HCT116 (cell line): Measurements from ENCODE around the gene MEF2B. TPM values are rescaled to one million over a fixed set of nuclear protein-coding genes. Genes with fewer than 3 reads are reported as not detected.

Source experiments
- ATAC-seq: fragments of 200-7000 bp; cut with Tn5 transposase; 2 replicates; pipeline ENCODE4 v1.9.1; 2020; ENCODE audit warnings: mild to moderate bottlenecking, moderate library complexity
- BruUV-seq: library from RNA; stranded (reverse); fragments of 400-500 nt; replicated peaks from 2 replicates; lab custom pipeline; 2021; lab: Mats Ljungman, UMichigan
- CTCF ChIA-PET: fragments of 300-600 bp; sonication (Branson Sonifier 250); formaldehyde crosslinking; loops from one replicate; lab custom pipeline; 2021; ENCODE audit warnings: antibody characterized with exemption; lab: Charles Lee
- POLR2A ChIA-PET: fragments of 300-600, 350-600 bp; sonication (Branson Sonifier 250); formaldehyde crosslinking; loops from one replicate; lab custom pipeline; 2021; ENCODE audit warnings: antibody characterized with exemption; lab: Charles Lee
- RAD21 ChIA-PET, 2 experiments: fragments of 300-600 bp; sonication (Branson Sonifier 250); formaldehyde crosslinking; loops; one replicate each; lab custom pipeline; 2023; ENCODE audit warnings: low total read pairs in 2 of 2; ENCODE audit not compliant: uncharacterized antibody in 2 of 2, unreplicated experiment in 2 of 2, low non-redundant PET in 1 of 2; lab: Charles Lee
- DNase-seq: peaks from one replicate; pipeline ENCODE4 v3.0.0-alpha.2; 2010; ENCODE audit warnings: low read depth, low spot score
- H2AFZ ChIP-seq: fragments of 200-600 bp; shearing (Covaris generic), sonication (generic); 2 replicates; pipeline ENCODE4 v1.6.1; 2017; ENCODE audit warnings: low read depth, mixed run types, mixed read lengths, antibody characterized with exemption, low read length; ENCODE audit not compliant: poor library complexity, severe bottlenecking
- H3K27ac ChIP-seq: 2 replicates; pipeline ENCODE4 v1.5.1; 2012; ENCODE audit warnings: low read depth, low read length
- H3K27me3 ChIP-seq: fragments of 200-600 bp; sonication (generic); 2 replicates; pipeline ENCODE4 v1.6.1; 2016; ENCODE audit warnings: mixed run types, low read length, mixed read lengths; ENCODE audit not compliant: insufficient read depth
- H3K36me3 ChIP-seq, 2 experiments: fragments of 200-500 bp in 1 of 2; fragments of 200-600 bp in 1 of 2; sonication (Bioruptor generic) in 1 of 2; sonication (generic) in 1 of 2; 2 replicates each; pipeline versions ENCODE4 v1.5.1 to v1.6.1; 2014 to 2016; ENCODE audit warnings: low read length in 2 of 2, inconsistent platforms in 1 of 2, mixed read lengths in 1 of 2, mixed run types in 1 of 2; ENCODE audit not compliant: insufficient read depth in 2 of 2, control insufficient read depth in 1 of 2
- H3K4me1 ChIP-seq, 2 experiments: fragments of 200-600 bp in 1 of 2; sonication (generic) in 1 of 2; 2 replicates each; pipeline versions ENCODE4 v1.5.1 to v1.6.1; 2012 to 2017; ENCODE audit warnings: low read length in 2 of 2, inconsistent platforms in 1 of 2, mild to moderate bottlenecking in 1 of 2, mixed read lengths in 1 of 2, mixed run types in 1 of 2, moderate library complexity in 1 of 2; ENCODE audit not compliant: insufficient read depth in 2 of 2, control insufficient read depth in 1 of 2
- H3K4me2 ChIP-seq: fragments of 200-600 bp; sonication (generic); 2 replicates; pipeline ENCODE4 v1.6.1; 2017; ENCODE audit warnings: mixed run types, low read length, mixed read lengths
- H3K4me3 ChIP-seq, 2 experiments: fragments of 200-600 bp in 1 of 2; sonication (generic) in 1 of 2; replicated peaks in 1 of 2; 2 replicates each; pipeline ENCODE4 v1.5.1; 2011 to 2016; ENCODE audit warnings: low read length in 2 of 2, control low read depth in 1 of 2, low read depth in 1 of 2, mild to moderate bottlenecking in 1 of 2, mixed read lengths in 1 of 2, mixed run types in 1 of 2
- H3K79me2 ChIP-seq: fragments of 200-600 bp; sonication (generic); 2 replicates; pipeline ENCODE4 v1.6.1; 2017; ENCODE audit warnings: mild to moderate bottlenecking, mixed run types, low read length, moderate library complexity, mixed read lengths; ENCODE audit not compliant: insufficient read depth
- H3K9ac ChIP-seq: fragments of 200-600 bp; sonication (generic); 2 replicates; pipeline ENCODE4 v1.6.1; 2016; ENCODE audit warnings: low read length, mixed read lengths
- H3K9me2 ChIP-seq: fragments of 200-600 bp; sonication (generic), shearing (Covaris generic); 2 replicates; pipeline ENCODE4 v1.6.1; 2017; ENCODE audit warnings: mixed run types, mild to moderate bottlenecking, moderate library complexity; ENCODE audit not compliant: insufficient read depth
- H3K9me3 ChIP-seq, 2 experiments: fragments of 200-500 bp in 1 of 2; fragments of 200-600 bp in 1 of 2; sonication (Bioruptor generic) in 1 of 2; sonication (generic) in 1 of 2; 2 replicates each; pipeline ENCODE4 v1.6.1; 2014 to 2017; ENCODE audit warnings: low read length in 2 of 2, mixed read lengths in 2 of 2, inconsistent platforms in 1 of 2, low read depth in 1 of 2, mild to moderate bottlenecking in 1 of 2, mixed run types in 1 of 2, moderate library complexity in 1 of 2; ENCODE audit not compliant: control insufficient read depth in 1 of 2, insufficient read depth in 1 of 2
- H4K20me1 ChIP-seq: fragments of 200-600 bp; sonication (generic), shearing (Covaris generic); 2 replicates; pipeline ENCODE4 v1.6.1; 2017; ENCODE audit warnings: mixed run types, mild to moderate bottlenecking, moderate library complexity; ENCODE audit not compliant: insufficient read depth
- CBX3 ChIP-seq: IDR thresholded peaks from 2 replicates; pipeline ENCODE4 v1.6.1; 2012; ENCODE audit warnings: low read depth
- CEBPB ChIP-seq: IDR thresholded peaks from 2 replicates; pipeline ENCODE4 v1.6.1; 2012; ENCODE audit warnings: low read depth
- ELF1 ChIP-seq: IDR thresholded peaks from 2 replicates; pipeline ENCODE4 v1.6.1; 2012; ENCODE audit warnings: low read depth, borderline replicate concordance
- EZH2 ChIP-seq: fragments of 200-600 bp; sonication (generic); IDR thresholded peaks from 2 replicates; pipeline ENCODE4 v1.6.1; 2017; ENCODE audit warnings: antibody characterized with exemption, mixed run types
- EZH2phosphoT487 ChIP-seq: fragments of 200-600 bp; IDR thresholded peaks from 2 replicates; pipeline ENCODE4 v1.6.1; 2018; ENCODE audit warnings: antibody characterized with exemption, borderline replicate concordance
- MAX ChIP-seq: IDR thresholded peaks from 2 replicates; pipeline ENCODE4 v1.6.1; 2012
- POLR2A ChIP-seq: IDR thresholded peaks from 2 replicates; pipeline ENCODE4 v1.7.0; 2011; ENCODE audit warnings: borderline replicate concordance; ENCODE audit not compliant: insufficient read depth, insufficient read length; ENCODE audit errors: extremely low read depth
- POLR2AphosphoS5 ChIP-seq: IDR thresholded peaks from 2 replicates; pipeline ENCODE4 v1.6.1; 2011; ENCODE audit warnings: mild to moderate bottlenecking, low read depth, low read length, moderate library complexity
- RAD21 ChIP-seq: IDR thresholded peaks from 2 replicates; pipeline ENCODE4 v1.6.1; 2012; ENCODE audit warnings: low read depth, mild to moderate bottlenecking
- REST ChIP-seq: IDR thresholded peaks from 2 replicates; pipeline ENCODE4 v1.6.1; 2012; ENCODE audit warnings: low read depth
- SP1 ChIP-seq: IDR thresholded peaks from 2 replicates; pipeline ENCODE4 v1.6.1; 2012; ENCODE audit warnings: low read depth
- SRF ChIP-seq: IDR thresholded peaks from 2 replicates; pipeline ENCODE4 v1.6.1; 2012; ENCODE audit warnings: low read depth
- YY1 ChIP-seq: IDR thresholded peaks from 2 replicates; pipeline ENCODE4 v1.6.1; 2011; ENCODE audit warnings: low read length, low read depth, moderate library complexity, mild to moderate bottlenecking; ENCODE audit not compliant: insufficient replicate concordance; ENCODE audit errors: extremely low read depth
- ZBTB33 ChIP-seq: IDR thresholded peaks from 2 replicates; pipeline ENCODE4 v1.6.1; 2011; ENCODE audit warnings: mild to moderate bottlenecking, low read length, moderate library complexity; ENCODE audit not compliant: insufficient replicate concordance; ENCODE audit errors: extremely low read depth
- intact Hi-C: fragments of 100-400 bp; cut with micrococcal nuclease; formaldehyde crosslinking; loops from 2 replicates; pipeline ENCODE4 v1.10.0; 2022
- total RNA-seq: library from RNA; stranded (reverse); gene quantifications from one replicate; pipeline ENCODE4 v1.2.1, GENCODE V29; 2021; ENCODE audit not compliant: unreplicated experiment

The MEF2B gene
- total RNA-seq, 1 experiment from 2014 or later: 7.9 TPM

- Histone ChIP-seq H3K4me1 (peaks cover 8 to 11% of the 10 kb centered on the region in 2 experiments), H3K4me2 (no peak overlapping the region), H3K9me3 (no peaks in the 10 kb centered on the region), H3K9me2 (no peaks in the 10 kb centered on the region), H4K20me1 (no peaks in the 10 kb centered on the region), H3K27ac (no peak overlapping the region), H2AFZ (no peak overlapping the region), H3K27me3 (no peaks in the 10 kb centered on the region), H3K9ac (no peak overlapping the region), H3K79me2 (peaks cover 23% of the 10 kb centered on the region), H3K36me3 (no peaks in the 10 kb centered on the region; a peak in 3 of 4 replicates), H3K4me3 (no peak overlapping the region)
- TF ChIP-seq POLR2A: no peak
- no peak for TF ChIP-seq EZH2
- no peak for TF ChIP-seq SP1
- no peak for TF ChIP-seq EZH2phosphoT487
- no peak for TF ChIP-seq CBX3
- TF ChIP-seq REST: no peak
- TF ChIP-seq YY1: no peak
- TF ChIP-seq ZBTB33: no peak
- TF ChIP-seq CEBPB: no peak
- TF ChIP-seq MAX: no peak
- no peak for TF ChIP-seq SRF
- TF ChIP-seq RAD21: no peak
- TF ChIP-seq POLR2AphosphoS5: no peak
- no peak for TF ChIP-seq ELF1
- DNase-seq (no peak), ATAC-seq (no peak)
- intact Hi-C loops: no loop called here
- POLR2A ChIA-PET: no interaction called here
- CTCF ChIA-PET: no interaction called here
- RAD21 ChIA-PET: no interaction called here
- no TSS peak for BruUV-seq
Observed at GRCh38 chr19:19131989-19132388, 38.1 kb downstream of the MEF2B start.
